GM18868 (cell line): ENCODE measurements around the gene TLK1.
A peak's percentile ranks its signal among the peaks of the same experiment; 100 is the strongest.

Source experiments
- ATAC-seq: cut with Tn5 transposase; IDR thresholded peaks from one replicate; pipeline ENCODE4 v1.9.1; 2021; ENCODE audit warnings: mild to moderate bottlenecking, moderate library complexity; ENCODE audit not compliant: unreplicated experiment

TLK1 gene

GRCh38 chr2:171160119-171160955 is at the start of gene TLK1:
Gene TLK1 (minus strand): TSS chr2:171160893. CDS start chr2:171160428, 465 bp downstream.
- ATAC-seq: peak; percentile 55

- no peak for ATAC-seq
Measured at GRCh38 chr2:171210216-171210863, 49.6 kb upstream of the TLK1 start.

DNA sequence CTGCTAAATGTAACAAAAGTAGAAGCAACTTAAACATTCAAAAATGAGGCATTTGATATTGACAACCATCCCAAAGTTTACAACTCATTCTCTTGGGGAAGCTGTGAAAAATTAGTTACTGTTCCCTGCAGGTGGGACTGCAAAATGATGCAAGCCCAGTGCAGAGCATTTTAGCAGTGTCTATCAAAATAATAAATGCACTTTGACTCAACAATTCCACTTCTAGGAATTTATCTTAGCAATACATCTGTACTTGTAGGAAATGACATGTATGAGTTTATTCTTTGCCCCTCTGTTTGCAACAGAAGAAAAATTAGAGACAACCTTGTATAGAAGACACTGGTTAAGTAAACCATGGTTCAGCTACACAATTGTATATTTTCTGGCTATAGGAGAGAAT is 48.0 kb upstream of the TLK1 start:
- ATAC-seq: no peak

DNA sequence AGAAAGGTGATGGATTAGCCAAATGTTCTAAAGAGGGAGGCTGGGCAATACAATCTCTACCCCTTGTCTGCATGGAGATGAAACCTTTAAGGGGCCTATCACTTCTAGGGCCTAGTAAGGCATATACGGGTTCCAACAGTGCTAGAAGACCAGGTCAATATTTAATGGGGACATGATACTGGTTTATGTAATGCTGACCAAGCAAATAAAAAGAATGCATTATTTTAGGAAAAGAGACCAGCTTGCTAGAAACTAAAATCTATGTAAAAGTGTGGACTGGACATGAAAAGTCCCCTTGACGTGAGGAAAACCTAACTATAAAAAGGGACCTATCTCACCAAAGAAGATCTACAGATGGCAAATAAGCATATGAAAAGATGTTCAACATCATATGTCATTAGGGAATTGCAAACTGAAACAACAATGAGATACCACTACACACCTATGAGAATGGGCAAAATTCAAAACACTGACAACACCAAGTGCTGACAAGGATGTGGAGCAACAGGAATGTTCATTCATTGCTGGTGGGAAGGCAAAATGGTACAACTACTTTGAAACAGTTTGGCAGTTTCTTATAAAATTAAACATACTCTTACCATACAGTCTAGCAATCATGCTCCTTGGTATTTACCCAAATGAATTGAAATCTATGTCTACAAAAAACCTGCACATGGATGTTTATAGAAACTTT is 45.9 kb upstream of the TLK1 start:
- no peak for ATAC-seq

- no peak for ATAC-seq
Measured at GRCh38 chr2:171205551-171205950, 44.9 kb upstream of the TLK1 start.

DNA sequence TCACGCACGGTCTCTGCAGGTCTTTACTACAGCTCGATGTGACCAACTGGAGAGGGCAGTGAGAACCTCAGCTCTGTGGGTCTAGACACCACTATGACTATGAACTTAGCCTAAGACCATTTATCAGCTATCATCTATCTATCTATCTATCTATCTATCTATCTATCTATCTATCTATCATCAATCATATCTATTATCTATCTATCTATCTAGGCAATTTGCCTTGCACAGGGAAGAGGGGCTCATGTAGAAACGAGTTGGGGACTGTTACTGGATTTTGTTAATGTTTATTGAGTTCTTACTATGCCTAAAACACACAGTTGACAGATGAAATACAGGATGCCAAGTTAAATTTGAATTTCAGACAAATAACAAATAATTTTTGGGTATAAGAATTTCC is 41.1 kb upstream of the TLK1 start:
- no peak for ATAC-seq

GRCh38 chr2:171201271-171201670 is 40.6 kb upstream of the TLK1 start:
- ATAC-seq: no peak

DNA sequence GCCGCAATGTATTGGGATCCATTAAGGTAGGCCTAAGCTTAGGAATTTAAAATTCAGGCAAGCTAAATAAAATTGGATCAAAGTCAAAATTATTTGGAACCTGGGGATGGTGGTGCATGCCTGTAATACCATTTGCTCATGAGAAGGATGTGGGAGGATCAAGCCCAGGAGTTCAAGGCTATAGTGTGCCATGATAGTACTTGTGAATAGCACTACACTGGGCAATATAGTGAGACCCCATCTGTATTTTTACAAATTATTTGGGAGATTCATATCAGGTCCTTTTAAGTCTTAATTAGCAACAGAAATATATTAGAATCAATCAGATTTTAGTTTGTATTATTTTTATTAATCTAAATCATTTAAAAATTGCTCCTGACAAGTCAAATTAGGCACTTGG is 39.8 kb upstream of the TLK1 start:
- no peak for ATAC-seq

DNA sequence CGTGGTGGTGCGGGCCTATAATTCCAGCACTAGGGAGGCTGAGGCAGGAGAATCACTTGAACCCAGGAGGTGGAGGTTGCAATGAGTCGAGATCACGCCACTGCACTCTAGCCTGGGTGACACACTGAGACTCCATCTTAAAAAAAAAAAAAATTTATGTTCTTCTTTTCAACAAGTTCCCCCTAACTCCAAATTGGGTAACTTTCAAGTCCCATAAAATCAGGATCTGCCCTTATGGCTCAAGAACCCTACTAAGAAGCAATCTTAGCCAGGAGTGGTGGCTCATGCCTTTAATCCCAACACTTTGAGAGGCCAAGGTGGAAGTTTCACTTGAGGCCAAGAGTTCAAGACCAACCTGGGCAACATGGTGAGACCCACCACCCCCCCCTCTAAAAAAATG is 30.3 kb upstream of the TLK1 start:
- no peak for ATAC-seq

DNA sequence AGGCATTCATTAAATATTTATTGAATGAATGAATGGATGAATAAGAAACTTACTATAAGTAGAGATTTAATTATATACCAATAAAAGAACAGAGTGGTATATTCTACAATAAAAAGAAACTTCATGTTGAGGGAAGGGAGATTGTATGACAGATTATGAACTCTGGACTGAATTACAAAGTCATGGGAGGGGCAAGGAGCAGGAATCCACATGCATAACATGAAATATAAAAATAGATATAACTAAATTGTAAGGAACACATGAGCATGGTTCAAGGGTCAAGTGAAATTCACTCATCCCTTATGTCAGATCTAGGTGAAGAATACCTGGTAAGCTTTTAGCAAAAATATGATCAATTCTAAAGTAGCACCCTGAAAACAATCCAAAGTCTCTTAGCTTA is 27.1 kb upstream of the TLK1 start:
- ATAC-seq: no peak

DNA sequence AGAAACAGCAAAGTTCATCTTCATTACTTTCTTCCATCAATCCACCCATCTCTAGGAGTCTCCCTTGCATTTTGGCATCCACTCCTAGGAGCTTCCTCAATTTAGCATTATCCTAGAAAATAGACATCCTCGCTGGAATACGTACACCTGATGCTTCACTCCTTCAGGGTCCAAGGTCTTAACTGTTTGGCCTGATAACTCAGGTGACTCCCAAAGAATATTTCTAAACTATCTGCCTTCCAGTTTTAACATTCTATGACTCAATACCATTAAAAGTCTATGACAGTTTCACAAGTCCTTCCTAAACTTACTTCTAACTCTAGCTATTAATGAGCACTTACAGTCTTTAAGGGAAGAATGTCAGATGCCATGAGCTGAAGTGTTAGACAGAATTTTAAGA is 26.5 kb upstream of the TLK1 start:
- ATAC-seq: no peak

DNA sequence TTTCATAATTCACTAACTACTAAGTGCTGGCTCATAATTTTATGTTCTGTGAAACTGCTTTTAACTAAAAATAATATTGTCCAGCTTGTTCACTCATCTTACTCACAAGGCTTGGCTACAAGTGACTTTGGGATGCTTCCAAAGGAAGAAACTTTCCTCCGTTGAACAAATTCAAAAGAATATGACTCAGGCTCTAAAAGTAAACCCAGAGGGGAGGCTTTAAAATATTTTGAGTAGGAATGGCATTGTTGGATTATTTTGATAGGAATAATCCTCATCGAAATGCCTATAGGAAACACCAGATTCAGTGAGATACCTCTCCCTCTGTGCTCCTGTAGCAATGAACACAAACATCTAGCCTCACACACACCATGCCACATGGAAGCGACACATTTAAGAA is 25.2 kb upstream of the TLK1 start:
- ATAC-seq: no peak

- no peak for ATAC-seq
Measured at GRCh38 chr2:171185165-171185818, 24.6 kb upstream of the TLK1 start.

GRCh38 chr2:171181064-171182049 is 20.7 kb upstream of the TLK1 start:
- ATAC-seq: no peak

DNA sequence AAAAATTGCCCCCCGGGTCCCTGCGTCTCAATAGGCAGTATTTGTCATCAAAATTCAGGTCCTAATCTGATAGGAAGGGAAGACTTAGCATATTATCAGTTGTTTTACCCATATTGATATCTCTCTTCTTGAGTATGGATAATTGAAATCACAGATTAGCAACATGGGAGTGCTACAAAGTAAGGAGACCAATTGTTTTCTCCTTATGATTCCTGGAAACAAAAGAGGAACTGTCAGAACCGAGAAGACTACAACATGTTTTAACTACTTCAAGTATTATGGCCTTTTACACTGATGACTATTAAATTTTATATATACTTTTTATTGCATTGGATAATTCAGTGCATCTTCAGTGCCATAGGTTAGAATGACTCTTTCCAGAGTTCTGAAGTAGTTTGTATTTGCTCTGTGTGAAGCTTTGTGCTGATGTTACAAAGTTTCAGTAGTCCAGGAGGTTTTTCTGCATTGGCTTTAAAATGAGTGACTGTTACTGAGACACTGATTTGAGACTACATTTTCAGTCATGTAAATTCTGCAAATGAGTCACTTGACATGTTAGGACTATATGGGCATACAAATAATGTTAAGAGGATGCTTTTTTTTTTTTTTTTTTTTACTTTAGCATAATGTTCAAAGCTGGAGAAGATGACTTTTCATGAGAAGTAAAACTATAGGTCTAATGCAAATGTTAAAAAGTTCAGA is 19.7 kb upstream of the TLK1 start:
- no peak for ATAC-seq

- ATAC-seq: no peak
Measured at GRCh38 chr2:171178993-171179392, 18.3 kb upstream of the TLK1 start.

DNA sequence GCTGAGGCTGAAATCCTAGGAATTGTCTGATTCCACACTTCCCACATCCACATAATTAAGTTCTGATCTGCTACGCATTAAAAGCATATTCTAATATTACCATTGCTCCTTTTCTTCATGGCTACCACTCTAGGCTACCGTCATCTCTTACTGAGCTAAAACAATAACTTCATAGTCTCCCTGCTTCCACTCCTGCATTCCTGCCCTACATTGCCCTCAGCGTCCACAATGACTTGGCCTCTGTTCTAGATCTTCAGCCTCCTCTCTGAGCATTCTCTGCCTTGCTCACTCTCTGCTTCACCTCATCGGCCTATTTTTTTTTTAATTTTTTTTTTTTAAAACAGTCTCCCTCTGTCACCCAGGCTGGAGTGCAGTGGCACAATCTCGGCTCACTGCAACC is 15.8 kb upstream of the TLK1 start:
- ATAC-seq: no peak

DNA sequence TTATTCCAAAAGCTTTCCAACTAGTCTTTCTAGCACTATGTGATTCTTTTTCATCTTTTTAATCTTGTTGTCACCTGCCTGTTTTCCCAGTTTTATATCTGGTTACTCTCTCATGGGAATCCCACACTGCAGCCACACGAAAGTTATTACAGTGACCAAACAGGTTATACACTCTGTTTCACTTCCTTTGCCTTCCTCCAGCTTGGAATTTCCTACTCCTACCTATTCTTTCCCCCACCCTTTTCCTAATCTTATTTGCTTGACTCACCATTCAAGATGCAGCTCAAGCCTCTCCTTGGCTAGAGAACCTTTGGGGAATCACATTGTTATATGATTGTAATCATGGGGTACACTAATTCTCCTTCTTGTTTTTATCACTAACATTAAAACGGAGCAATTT is 13.4 kb upstream of the TLK1 start:
- ATAC-seq: no peak

DNA sequence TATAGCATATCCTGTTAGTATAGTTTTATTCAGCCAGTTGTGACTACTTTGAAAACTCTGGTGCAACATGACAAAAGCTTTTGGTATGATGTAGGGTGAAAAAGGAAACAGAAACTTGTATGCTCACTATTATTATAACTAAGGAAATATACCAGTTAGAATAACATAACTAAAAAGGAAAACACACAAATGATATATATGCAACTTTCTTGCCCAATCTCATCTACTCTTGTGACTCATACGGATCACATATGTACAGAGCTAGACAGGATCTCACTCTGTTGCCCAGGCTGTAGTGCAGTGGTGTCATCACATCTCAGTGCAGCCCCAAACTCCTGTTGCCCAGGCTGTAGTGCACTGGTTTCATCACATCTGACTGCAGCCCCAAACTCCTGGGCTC is 12.4 kb upstream of the TLK1 start:
- ATAC-seq: no peak

DNA sequence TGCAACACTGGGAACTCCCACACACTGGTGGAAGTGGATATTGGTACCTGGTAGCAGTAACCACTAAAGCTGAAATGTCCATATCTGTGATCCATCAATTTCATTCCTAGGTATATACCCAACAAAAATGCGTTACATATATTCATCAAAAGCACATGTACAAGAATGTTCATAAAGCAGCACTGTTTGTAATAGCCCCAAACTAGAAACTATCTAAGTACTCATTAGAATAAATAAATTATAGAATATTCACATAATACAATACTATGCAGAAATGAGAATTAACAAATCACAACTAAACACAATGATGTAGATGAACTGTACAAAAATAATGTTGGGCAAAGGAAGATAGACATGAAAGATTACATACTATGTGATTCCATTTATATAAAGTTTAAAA is 11.1 kb upstream of the TLK1 start:
- no peak for ATAC-seq
